GOT3 (cell line): Measurements from ENCODE around the gene ELFN2.
"Not testable (repeated sequence)": the region's sequence is repeated elsewhere in the genome, so short reads cannot be mapped to it uniquely, and the experiment has no call there.

Source experiments
- DNase-seq: peaks from one replicate; lab custom pipeline; 2025; ENCODE audit warnings: mixed read lengths; lab: John Stamatoyannopoulos, UW

ELFN2 gene

GRCh38 chr22:37334859-37335805 is 92.1 kb downstream of the ELFN2 start:
- DNase-seq, result no peak

GRCh38 chr22:37334461-37334858 is 92.8 kb downstream of the ELFN2 start:
- no peak for DNase-seq

GRCh38 chr22:37333724-37334460 is 93.4 kb downstream of the ELFN2 start:
- no peak for DNase-seq

GRCh38 chr22:37331856-37332536 is 95.3 kb downstream of the ELFN2 start:
- no peak for DNase-seq

GRCh38 chr22:37331034-37331428 is 96.2 kb downstream of the ELFN2 start:
- no peak for DNase-seq

- DNase-seq, result peak; percentile 11
Measured at GRCh38 chr22:37330200-37331033, 96.9 kb downstream of the ELFN2 start.

- no peak for DNase-seq
Measured at GRCh38 chr22:37329238-37330140, 97.8 kb downstream of the ELFN2 start.

GRCh38 chr22:37328538-37329237 is 98.6 kb downstream of the ELFN2 start:
- DNase-seq, result not testable (repeated sequence)

- DNase-seq, result no peak
Measured at GRCh38 chr22:37328017-37328416, 99.3 kb downstream of the ELFN2 start.

GRCh38 chr22:37326726-37327125 is 100.6 kb downstream of the ELFN2 start:
- no peak for DNase-seq

GRCh38 chr22:37325039-37325395 is 102.3 kb downstream of the ELFN2 start:
- DNase-seq, result no peak

GRCh38 chr22:37324340-37325038 is 102.8 kb downstream of the ELFN2 start:
- DNase-seq, result no peak

GRCh38 chr22:37320726-37321677 is 106.3 kb downstream of the ELFN2 start:
- DNase-seq, result no peak

GRCh38 chr22:37319469-37319868 is 107.8 kb downstream of the ELFN2 start:
- no peak for DNase-seq

GRCh38 chr22:37318364-37319109 is 108.7 kb downstream of the ELFN2 start:
- DNase-seq, result no peak
